ENCODE results near the gene UBASH3A. TPM values are rescaled to one million over a fixed set of nuclear protein-coding genes. Genes with fewer than 3 reads are reported as not detected.

Gene UBASH3A
- total RNA-seq, 2 experiments from 2014 or later, result 77.4 to 83.7 TPM

- Mint-ChIP-seq H3K27me3 (no peaks in the 10 kb centered on the region), H3K4me3 (no peak overlapping the region), H3K4me1 (peaks cover 24% of the 10 kb centered on the region), H3K9me3 (peaks cover 11% of the 10 kb centered on the region), H3K27ac (no peak overlapping the region), H3K36me3 (ENCODE audit: low read depth) (peaks cover 10% of the 10 kb centered on the region)
- DNase-seq, result no peak
- ChIA-PET POLR2A (no interaction called here), CTCF (interaction anchor here (0.8 to 1.3 kb wide), 2 partner anchors 12 to 21 kb away, joined by 3 read pairs; no protein-coding TSS in a partner anchor)
Observed at GRCh38 chr21:42377211-42377950, 26.3 kb upstream of the UBASH3A start.

GRCh38 chr21:42377951-42378340 is 25.8 kb upstream of the UBASH3A start:
- POLR2A ChIA-PET, result no interaction called here
- CTCF ChIA-PET, result interaction anchor here (0.8 to 1.3 kb wide), 2 partner anchors 11 to 20 kb away, joined by 3 read pairs; no protein-coding TSS in a partner anchor
- Mint-ChIP-seq H3K4me3 (no peak overlapping the region), H3K27ac (no peak overlapping the region), H3K4me1 (peaks cover 26% of the 10 kb centered on the region), H3K36me3 (ENCODE audit: low read depth) (peaks cover 14% of the 10 kb centered on the region), H3K27me3 (no peaks in the 10 kb centered on the region), H3K9me3 (peaks cover 15% of the 10 kb centered on the region)
- DNase-seq, result no peak

GRCh38 chr21:42378418-42378817 is 25.3 kb upstream of the UBASH3A start:
- no peak overlapping the region for H3K27ac Mint-ChIP-seq
- ChIA-PET CTCF (interaction anchor here (0.8 to 1.3 kb wide), 2 partner anchors 11 to 20 kb away, joined by 3 read pairs; no protein-coding TSS in a partner anchor), POLR2A (no interaction called here)

GRCh38 chr21:42379426-42380215 is 24.1 kb upstream of the UBASH3A start:
- no peak overlapping the region for H3K4me3 Mint-ChIP-seq
- no peak overlapping the region for H3K27ac Mint-ChIP-seq
- peaks cover 21% of the 10 kb centered on the region for H3K4me1 Mint-ChIP-seq
- CTCF ChIA-PET, result no interaction called here
- H3K9me3 Mint-ChIP-seq, result peaks cover 15% of the 10 kb centered on the region
- H3K36me3 Mint-ChIP-seq (ENCODE audit: low read depth), result peaks cover 21% of the 10 kb centered on the region
- no peaks in the 10 kb centered on the region for H3K27me3 Mint-ChIP-seq
- POLR2A ChIA-PET, result no interaction called here
- no peak for DNase-seq

More at GRCh38 chr21:42378418-42378817, 25.3 kb upstream of the UBASH3A start:
- no peak for DNase-seq
- H3K36me3 Mint-ChIP-seq (ENCODE audit: low read depth), result peaks cover 14% of the 10 kb centered on the region
- H3K4me3 Mint-ChIP-seq, result no peak overlapping the region
- H3K27me3 Mint-ChIP-seq, result no peaks in the 10 kb centered on the region
- peaks cover 21% of the 10 kb centered on the region for H3K4me1 Mint-ChIP-seq
- H3K9me3 Mint-ChIP-seq, result peaks cover 15% of the 10 kb centered on the region

- DNase-seq, result peak; percentile 35
- H3K4me1 Mint-ChIP-seq, result peaks cover 31% of the 10 kb centered on the region
- H3K36me3 Mint-ChIP-seq (ENCODE audit: low read depth), result peaks cover 29% of the 10 kb centered on the region
- ChIA-PET CTCF (interaction anchor here (0.9 to 1.9 kb wide), 12 partner anchors 11 to 123 kb away, joined by 3 to 6 read pairs (median 4); partner anchors contain the start of gene UBASH3A), POLR2A (interaction anchor here (0.6 kb wide), 1 partner anchor 11 kb away, joined by 3 read pairs; no protein-coding TSS in a partner anchor)
- no peak overlapping the region for H3K27ac Mint-ChIP-seq
- H3K4me3 Mint-ChIP-seq, result no peak overlapping the region
- no peaks in the 10 kb centered on the region for H3K27me3 Mint-ChIP-seq
- H3K9me3 Mint-ChIP-seq, result peaks cover 15% of the 10 kb centered on the region
Observed at GRCh38 chr21:42381347-42381984, 22.2 kb upstream of the UBASH3A start.

GRCh38 chr21:42382915-42383314 is 20.8 kb upstream of the UBASH3A start:
- ChIA-PET CTCF (interaction anchor here (0.7 to 1.4 kb wide), 4 partner anchors 9 to 96 kb away, joined by 3 to 4 read pairs (median 3); no protein-coding TSS in a partner anchor), POLR2A (no interaction called here)
- Mint-ChIP-seq H3K9me3 (peaks cover 15% of the 10 kb centered on the region), H3K27ac (no peak overlapping the region), H3K27me3 (no peaks in the 10 kb centered on the region), H3K36me3 (ENCODE audit: low read depth) (peaks cover 33% of the 10 kb centered on the region), H3K4me1 (peaks cover 43% of the 10 kb centered on the region), H3K4me3 (no peak overlapping the region)
- DNase-seq, result no peak

GRCh38 chr21:42383331-42383730 is 20.4 kb upstream of the UBASH3A start:
- H3K4me1 Mint-ChIP-seq, result peaks cover 48% of the 10 kb centered on the region
- H3K27me3 Mint-ChIP-seq, result no peaks in the 10 kb centered on the region
- ChIA-PET POLR2A (no interaction called here), CTCF (interaction anchor here (0.7 to 1.2 kb wide), 2 partner anchors 9 to 34 kb away, joined by 3 read pairs; no protein-coding TSS in a partner anchor)
- H3K9me3 Mint-ChIP-seq, result peaks cover 15% of the 10 kb centered on the region
- no peak overlapping the region for H3K27ac Mint-ChIP-seq
- H3K4me3 Mint-ChIP-seq, result no peak overlapping the region
- no peak for DNase-seq
- H3K36me3 Mint-ChIP-seq (ENCODE audit: low read depth), result peaks cover 36% of the 10 kb centered on the region

GRCh38 chr21:42384156-42384945 is 19.4 kb upstream of the UBASH3A start:
- no peak overlapping the region for H3K4me3 Mint-ChIP-seq
- no peak for DNase-seq
- peaks cover 15% of the 10 kb centered on the region for H3K9me3 Mint-ChIP-seq
- peak overlapping the region; percentile 17 for H3K27ac Mint-ChIP-seq
- H3K36me3 Mint-ChIP-seq (ENCODE audit: low read depth), result peaks cover 44% of the 10 kb centered on the region
- no peaks in the 10 kb centered on the region for H3K27me3 Mint-ChIP-seq
- ChIA-PET CTCF (interaction anchor here (0.6 to 1.4 kb wide), 3 partner anchors 10 to 231 kb away, joined by 3 to 5 read pairs (median 4); partner anchors contain the start of gene UBASH3A), POLR2A (interaction anchor here (0.7 kb wide), 1 partner anchor 9 kb away, joined by 4 read pairs; no protein-coding TSS in a partner anchor)
- H3K4me1 Mint-ChIP-seq, result peaks cover 58% of the 10 kb centered on the region

- H3K4me1 Mint-ChIP-seq, result peaks cover 64% of the 10 kb centered on the region
- peaks cover 45% of the 10 kb centered on the region for H3K36me3 Mint-ChIP-seq (ENCODE audit: low read depth)
- peak overlapping the region; percentile 4 for H3K4me3 Mint-ChIP-seq
- no peaks in the 10 kb centered on the region for H3K27me3 Mint-ChIP-seq
- DNase-seq, result no peak
- peaks cover 15% of the 10 kb centered on the region for H3K9me3 Mint-ChIP-seq
- no peak overlapping the region for H3K27ac Mint-ChIP-seq
- ChIA-PET CTCF (interaction anchor here (1.3 to 1.4 kb wide), 2 partner anchors 11 to 19 kb away, joined by 4 to 5 read pairs; partner anchors contain the start of gene UBASH3A), POLR2A (no interaction called here)
Observed at GRCh38 chr21:42384989-42385388, 18.7 kb upstream of the UBASH3A start.

- DNase-seq, result no peak
- Mint-ChIP-seq H3K36me3 (ENCODE audit: low read depth) (peaks cover 45% of the 10 kb centered on the region), H3K4me3 (no peak overlapping the region), H3K9me3 (peaks cover 15% of the 10 kb centered on the region), H3K27me3 (no peaks in the 10 kb centered on the region), H3K4me1 (peaks cover 70% of the 10 kb centered on the region), H3K27ac (no peak overlapping the region)
- ChIA-PET CTCF (interaction anchor here (0.9 to 1.9 kb wide), 2 partner anchors 19 to 196 kb away, joined by 3 to 5 read pairs; partner anchors contain the start of gene TFF1), POLR2A (no interaction called here)
Observed at GRCh38 chr21:42385619-42386018, 18.1 kb upstream of the UBASH3A start.

GRCh38 chr21:42386034-42386591 is 17.6 kb upstream of the UBASH3A start:
- H3K27ac Mint-ChIP-seq, result no peak overlapping the region
- ChIA-PET CTCF (interaction anchor here (0.9 to 1.9 kb wide), 3 partner anchors 19 to 196 kb away, joined by 3 to 5 read pairs (median 3); partner anchors contain the start of gene TFF1), POLR2A (no interaction called here)
- H3K9me3 Mint-ChIP-seq, result peaks cover 15% of the 10 kb centered on the region
- peaks cover 45% of the 10 kb centered on the region for H3K36me3 Mint-ChIP-seq (ENCODE audit: low read depth)
- H3K27me3 Mint-ChIP-seq, result no peaks in the 10 kb centered on the region
- no peak for DNase-seq
- peaks cover 75% of the 10 kb centered on the region for H3K4me1 Mint-ChIP-seq
- no peak overlapping the region for H3K4me3 Mint-ChIP-seq
